Large intestine (tissue), 3 donors: ENCODE measurements around the gene CLIC4. TPM values are rescaled to one million over a fixed set of nuclear protein-coding genes. Genes with fewer than 3 reads are reported as not detected.
"Not testable (repeated sequence)": the region's sequence is repeated elsewhere in the genome, so short reads cannot be mapped to it uniquely, and the experiment has no call there.

ENCODE experiments used
- DNase-seq, 2 donors: peaks; one replicate each; pipeline versions ENCODE4 v3.0.0 to v3.0.0-alpha.2; 2013
- H3K27ac ChIP-seq: one replicate; pipeline ENCODE4 v1.5.1; 2013; ENCODE audit warnings: low read length
- H3K27me3 ChIP-seq: 2 replicates; pipeline ENCODE4 v1.6.1; 2013; ENCODE audit warnings: low read length; ENCODE audit not compliant: control insufficient read depth, insufficient read depth
- H3K36me3 ChIP-seq: 2 replicates; pipeline ENCODE4 v1.6.1; 2013; ENCODE audit warnings: low read length; ENCODE audit not compliant: control insufficient read depth, insufficient read depth
- H3K4me1 ChIP-seq: one replicate; pipeline ENCODE4 v1.6.1; 2013; ENCODE audit warnings: low read length; ENCODE audit not compliant: control insufficient read depth, insufficient read depth
- H3K4me3 ChIP-seq: one replicate; pipeline ENCODE4 v1.5.1; 2013; ENCODE audit warnings: low read length
- H3K9me3 ChIP-seq: one replicate; pipeline ENCODE4 v1.6.1; 2013; ENCODE audit warnings: mild to moderate bottlenecking, low read depth, low read length, moderate library complexity; ENCODE audit not compliant: control insufficient read depth
- WGBS: methylation state at CpG from one replicate; pipeline ENCODE4 v1.1.5; 2013; ENCODE audit warnings: low lambda C conversion rate; ENCODE audit not compliant: insufficient coverage; 5-methylcytosine and 5-hydroxymethylcytosine counted together
- polyA plus RNA-seq: library from polyadenylated mRNA; unstranded; fragments of 120-200 nt; gene quantifications from one replicate; pipeline ENCODE4 v1.2.1, GENCODE V29; 2013

The CLIC4 gene
- polyA plus RNA-seq, 1 donor = 70.3 TPM

DNA sequence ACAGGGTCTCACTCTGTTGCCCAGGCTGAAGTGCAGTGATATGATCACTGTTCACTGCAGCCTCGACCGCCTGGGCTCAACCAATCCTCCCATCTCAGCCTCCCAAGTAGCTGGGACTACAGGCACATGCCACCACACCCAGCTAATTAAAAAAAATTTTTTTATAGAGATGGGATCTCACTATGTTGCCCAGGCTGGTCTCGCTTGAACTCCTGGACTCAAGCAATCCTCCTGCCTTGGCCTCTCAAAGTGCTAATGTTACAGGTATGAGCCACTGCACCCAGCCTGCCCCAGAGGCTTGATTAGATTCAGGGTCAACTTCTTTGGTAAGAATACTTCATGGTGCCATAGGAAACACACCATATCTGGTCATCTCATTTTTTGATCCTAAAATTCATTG, 66.2 kb downstream of the CLIC4 start:
- not testable (repeated sequence) for H3K36me3 ChIP-seq, H3K27me3 ChIP-seq, H3K27ac ChIP-seq, DNase-seq, H3K4me1 ChIP-seq, H3K4me3 ChIP-seq, H3K9me3 ChIP-seq
- WGBS = no CpG with 5 or more reads among the region's 3 CpGs

DNA sequence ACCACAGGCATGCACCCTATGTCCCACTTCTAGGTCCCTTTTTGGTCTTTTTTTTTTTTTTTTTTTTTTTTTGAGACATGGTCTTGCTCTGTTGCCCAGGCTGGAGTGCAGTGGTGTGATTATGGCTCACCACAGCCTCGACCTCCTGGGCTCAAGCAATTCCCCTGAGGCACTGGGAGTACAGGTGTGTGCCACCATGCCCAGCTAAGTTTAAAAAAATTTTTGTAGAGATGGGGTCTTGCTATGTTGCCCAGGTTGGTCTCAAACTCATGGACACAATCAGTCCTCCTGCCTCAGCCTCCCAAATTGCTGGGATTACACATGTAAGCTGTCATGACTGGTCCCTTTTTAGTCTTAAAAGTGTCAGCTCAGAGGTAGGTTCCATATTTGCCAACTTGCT, 75.0 kb downstream of the CLIC4 start:
- WGBS = no CpG with 5 or more reads among the region's 1 CpG
- not testable (repeated sequence) for DNase-seq, H3K9me3 ChIP-seq, H3K27me3 ChIP-seq, H3K4me1 ChIP-seq, H3K27ac ChIP-seq, H3K4me3 ChIP-seq, H3K36me3 ChIP-seq

DNA sequence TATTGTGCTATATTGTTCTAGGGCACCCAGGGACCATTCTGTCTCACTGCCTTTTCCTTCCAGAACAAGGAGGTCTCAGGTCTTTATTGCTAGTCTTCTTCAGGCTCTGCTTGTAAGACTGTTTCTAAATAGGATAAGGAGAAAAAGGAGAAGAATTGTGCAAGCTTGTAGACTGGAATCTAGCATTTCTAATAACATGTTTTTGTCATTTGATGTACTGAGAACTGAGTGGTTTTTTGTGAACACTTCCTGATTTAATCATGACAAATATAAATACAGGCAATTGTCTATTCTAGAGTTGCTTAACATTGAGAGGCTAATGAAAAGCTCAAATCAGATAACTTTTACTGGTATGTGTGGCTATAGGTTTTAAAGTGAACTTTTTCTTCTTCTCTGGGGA, 77.6 kb downstream of the CLIC4 start:
- H3K4me3 ChIP-seq = no peak overlapping the region
- no peak for DNase-seq
- H3K27me3 ChIP-seq = no peaks in the 10 kb centered on the region
- no peaks in the 10 kb centered on the region for H3K36me3 ChIP-seq
- H3K9me3 ChIP-seq = no peaks in the 10 kb centered on the region
- no peaks in the 10 kb centered on the region for H3K4me1 ChIP-seq
- no peak overlapping the region for H3K27ac ChIP-seq

DNA sequence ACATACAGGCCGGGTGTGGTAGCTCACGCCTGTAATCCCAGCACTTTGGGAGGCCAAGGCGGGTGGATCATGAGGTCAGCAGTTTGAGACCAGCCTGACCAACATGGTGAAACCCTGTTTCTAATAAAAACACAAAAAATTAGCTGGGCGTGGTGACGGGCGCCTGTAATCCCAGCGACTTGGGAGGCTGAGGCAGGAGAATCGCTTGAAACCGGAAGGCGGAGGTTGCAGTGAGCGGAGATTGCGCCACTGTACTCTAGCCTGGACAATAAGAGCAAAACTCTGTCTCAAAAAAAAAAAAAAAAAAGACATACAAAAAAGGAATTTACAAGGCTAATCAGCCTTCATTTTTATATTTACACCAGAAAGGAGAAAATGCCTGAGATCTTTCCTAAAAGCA, 78.2 kb downstream of the CLIC4 start:
- not testable (repeated sequence) for DNase-seq, H3K27ac ChIP-seq, H3K27me3 ChIP-seq, H3K4me3 ChIP-seq, H3K4me1 ChIP-seq, H3K9me3 ChIP-seq, H3K36me3 ChIP-seq
- 96% methylated on average over 5 of the region's 12 CpGs for WGBS

DNA sequence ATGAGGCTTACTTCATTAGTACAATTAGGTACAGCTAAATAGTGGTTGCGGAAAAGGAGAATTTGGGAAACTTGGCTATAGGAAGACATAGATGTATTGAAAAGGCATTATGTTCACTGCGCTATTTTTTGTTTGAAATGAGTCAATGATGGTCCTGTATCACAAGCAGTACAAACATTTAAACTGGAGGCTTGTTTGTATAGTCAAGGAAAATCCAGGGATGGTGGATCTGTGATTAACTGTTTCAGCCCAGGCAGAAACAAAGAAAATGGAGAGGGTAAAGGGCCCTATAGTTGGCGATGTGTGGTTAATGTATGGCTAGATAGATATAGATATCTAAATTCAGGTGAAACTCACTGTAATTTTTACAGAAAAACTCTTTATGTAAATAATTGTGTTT, 79.9 kb downstream of the CLIC4 start:
- no peaks in the 10 kb centered on the region for H3K4me1 ChIP-seq

DNA sequence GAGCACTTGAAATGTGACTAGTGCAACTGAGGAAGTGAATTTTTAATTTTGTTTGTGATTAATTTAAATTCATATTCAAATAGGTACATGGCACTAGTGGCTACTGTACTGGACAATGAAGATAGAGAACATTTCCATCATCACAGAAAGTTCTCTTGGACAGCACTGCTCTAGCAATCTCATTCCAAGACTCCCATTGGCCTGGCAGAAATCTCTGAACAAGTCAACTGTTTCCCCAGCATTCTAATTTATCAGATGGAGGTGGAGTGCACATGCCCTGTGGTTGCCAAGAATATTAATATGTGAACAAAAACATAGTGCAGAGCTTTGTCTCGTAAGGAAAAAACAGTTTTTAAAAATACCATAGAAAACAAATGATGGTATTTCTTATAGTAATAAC, 81.3 kb downstream of the CLIC4 start:
- H3K4me1 ChIP-seq = no peaks in the 10 kb centered on the region
- no CpG with 5 or more reads among the region's 1 CpG for WGBS
- no peaks in the 10 kb centered on the region for H3K9me3 ChIP-seq
- no peaks in the 10 kb centered on the region for H3K27me3 ChIP-seq
- no peak overlapping the region for H3K27ac ChIP-seq
- no peak for DNase-seq
- no peak overlapping the region for H3K4me3 ChIP-seq
- H3K36me3 ChIP-seq = no peaks in the 10 kb centered on the region

More for the DNA sequence above, 79.9 kb downstream of the CLIC4 start:
- Histone ChIP-seq H3K9me3 (no peaks in the 10 kb centered on the region), H3K27me3 (no peaks in the 10 kb centered on the region), H3K4me3 (no peak overlapping the region), H3K27ac (no peak overlapping the region), H3K36me3 (no peaks in the 10 kb centered on the region)
- no peak for DNase-seq
- WGBS = 60% methylated on average over 1 of the region's 3 CpGs

DNA sequence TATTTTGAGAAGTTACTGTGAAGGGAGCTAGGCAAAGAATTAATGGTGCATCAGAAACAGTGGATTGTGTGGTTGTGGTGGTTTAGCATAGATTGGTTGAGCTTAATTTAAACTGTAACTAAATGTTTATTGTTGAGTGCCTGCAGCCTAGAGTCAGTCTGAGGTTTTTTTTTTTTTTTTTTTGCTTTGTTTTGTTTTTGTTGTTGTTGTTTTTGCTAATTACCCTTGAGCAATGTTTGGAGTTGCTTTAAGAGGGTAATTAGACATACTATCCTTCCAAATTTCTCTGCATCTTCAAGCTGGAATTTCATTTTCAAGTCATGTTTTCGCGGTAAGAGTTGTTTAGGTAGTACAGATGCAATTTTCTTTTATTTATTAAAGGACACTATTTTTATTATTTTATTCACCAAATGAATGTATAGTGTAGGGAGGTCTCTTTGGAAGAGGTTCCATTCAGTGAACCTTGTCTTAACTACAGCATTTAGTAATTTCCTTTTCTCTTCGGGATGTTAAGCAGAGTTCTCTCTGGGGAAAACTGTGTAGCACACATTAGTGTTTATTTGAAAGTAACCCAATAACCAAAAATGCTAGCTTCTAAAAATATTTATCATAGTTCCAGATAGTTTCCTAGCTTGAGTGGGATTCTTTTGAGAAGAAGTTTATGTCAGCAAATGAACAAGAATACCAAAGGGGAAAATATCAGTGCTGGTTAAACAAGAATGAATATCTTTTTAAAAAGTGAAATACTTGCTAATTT, 82.3 kb downstream of the CLIC4 start:
- Histone ChIP-seq H3K27ac (no peak overlapping the region), H3K4me1 (no peaks in the 10 kb centered on the region), H3K27me3 (no peaks in the 10 kb centered on the region)

DNA sequence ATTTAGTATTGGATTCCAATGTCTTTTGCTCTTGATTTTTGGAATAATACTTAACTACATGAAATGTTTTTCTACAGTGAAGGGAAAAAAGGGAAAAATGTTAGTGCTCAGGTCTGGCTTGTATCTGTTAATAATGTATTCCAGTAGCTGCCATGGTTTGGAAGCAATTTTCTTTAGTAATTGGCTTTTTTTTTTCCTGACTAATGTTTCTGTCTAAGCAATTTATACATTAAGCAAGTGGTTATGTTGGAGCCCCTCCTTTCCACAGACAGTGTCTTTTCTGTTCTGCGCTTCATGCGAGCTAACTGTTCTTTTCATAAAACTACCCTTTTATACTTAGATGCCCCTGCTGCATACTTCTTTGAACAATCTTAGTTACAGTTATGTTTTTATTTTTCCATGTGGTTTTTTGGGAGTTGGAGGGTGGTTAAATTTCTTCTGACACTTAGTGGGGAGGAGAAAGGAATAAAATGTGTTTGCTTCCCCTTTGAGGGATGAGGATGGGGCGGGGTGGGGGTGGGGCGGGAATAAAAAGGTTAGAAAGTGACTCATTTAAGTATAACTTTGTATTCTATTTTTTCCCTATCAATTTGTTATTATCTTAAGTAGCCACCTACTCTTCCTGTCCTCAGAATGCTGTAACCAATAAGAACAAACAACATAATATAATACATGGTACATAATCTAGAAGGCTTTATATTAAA, 83.1 kb downstream of the CLIC4 start:
- Histone ChIP-seq H3K9me3 (no peaks in the 10 kb centered on the region), H3K4me3 (no peak overlapping the region), H3K36me3 (no peaks in the 10 kb centered on the region), H3K27ac (no peak overlapping the region), H3K4me1 (no peaks in the 10 kb centered on the region), H3K27me3 (no peaks in the 10 kb centered on the region)
- 92% methylated on average over 2 of the region's 4 CpGs for WGBS
- DNase-seq = no peak

More for the DNA sequence above, 82.3 kb downstream of the CLIC4 start:
- Histone ChIP-seq H3K36me3 (no peaks in the 10 kb centered on the region), H3K4me3 (no peak overlapping the region), H3K9me3 (no peaks in the 10 kb centered on the region)
- 80% methylated on average over 1 of the region's 3 CpGs for WGBS
- no peak for DNase-seq

DNA sequence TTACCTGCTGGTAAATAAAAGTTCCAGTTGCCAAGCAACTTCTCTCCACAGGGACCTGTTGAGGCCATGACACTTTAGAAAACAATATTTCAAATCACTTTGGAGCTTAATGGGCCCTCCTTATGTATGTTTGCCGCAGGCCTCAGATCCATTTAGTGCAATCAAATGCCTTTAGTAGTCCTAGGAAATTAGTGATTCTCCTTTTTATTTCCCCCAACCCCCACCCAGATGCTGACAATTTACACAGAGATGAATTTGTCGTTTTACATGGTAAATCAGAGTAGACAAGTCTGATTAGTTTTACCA, 83.6 kb downstream of the CLIC4 start:
- Histone ChIP-seq H3K4me3 (no peak overlapping the region), H3K4me1 (no peaks in the 10 kb centered on the region), H3K9me3 (no peaks in the 10 kb centered on the region), H3K36me3 (no peaks in the 10 kb centered on the region), H3K27ac (no peak overlapping the region), H3K27me3 (no peaks in the 10 kb centered on the region)
- DNase-seq = no peak
- WGBS = 60% methylated on average over 1 of the region's 2 CpGs

DNA sequence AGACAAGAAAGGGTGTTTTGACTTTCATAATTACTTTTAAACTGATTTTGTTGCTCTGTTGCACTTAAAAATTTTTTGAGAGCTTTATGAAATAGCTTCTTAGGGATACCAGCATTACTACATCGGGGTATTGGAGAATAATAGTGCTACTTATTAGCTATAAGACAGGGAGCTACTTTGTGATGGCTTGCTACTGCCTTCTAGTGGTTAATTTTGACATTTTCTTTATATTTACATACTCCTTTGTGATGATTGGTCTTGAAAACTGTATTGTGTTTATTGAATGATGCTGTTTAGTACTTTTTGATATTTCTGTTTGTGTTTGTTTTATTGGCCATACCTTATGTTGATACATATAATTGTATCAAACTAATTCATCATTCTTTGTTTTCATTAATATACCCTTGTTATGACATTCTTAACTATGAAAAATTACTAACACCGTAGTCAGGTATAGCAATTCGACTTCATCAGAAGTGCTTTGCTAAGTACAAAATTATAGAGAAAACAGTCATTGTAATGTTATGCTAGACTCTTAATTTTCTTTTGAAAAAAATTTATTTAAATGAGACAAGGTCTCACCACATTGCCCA, 85.5 kb downstream of the CLIC4 start:
- Histone ChIP-seq H3K4me3 (no peak overlapping the region), H3K27me3 (no peaks in the 10 kb centered on the region), H3K27ac (no peak overlapping the region), H3K36me3 (no peaks in the 10 kb centered on the region), H3K9me3 (no peaks in the 10 kb centered on the region), H3K4me1 (no peaks in the 10 kb centered on the region)
- 90% methylated on average over 2 of the region's 3 CpGs for WGBS
- DNase-seq = peak; percentile 54 to 62

DNA sequence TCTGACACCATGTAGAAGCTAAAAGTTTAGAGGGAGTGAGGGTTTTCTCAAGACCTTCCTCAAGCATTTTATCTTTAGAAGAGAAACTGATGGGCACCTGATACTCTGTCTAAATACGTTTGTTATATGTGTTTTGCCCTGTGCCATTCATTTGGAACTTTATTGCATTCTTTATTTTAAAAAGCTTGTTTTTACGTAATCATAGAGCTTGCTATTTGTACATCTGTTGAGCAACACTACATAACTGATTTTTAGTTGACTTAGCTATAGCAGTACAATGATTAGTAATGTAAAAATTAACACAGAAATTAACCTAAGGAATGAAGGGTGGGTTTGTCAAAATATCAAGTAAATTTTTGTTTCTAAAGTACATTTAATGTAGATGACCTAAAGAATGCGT, 96.3 kb downstream of the CLIC4 start:
- H3K27ac ChIP-seq = no peak overlapping the region
- H3K4me1 ChIP-seq = no peaks in the 10 kb centered on the region
- WGBS = 100% methylated on average over 2 of the region's 3 CpGs
- DNase-seq = no peak
- H3K4me3 ChIP-seq = no peak overlapping the region
- H3K36me3 ChIP-seq = peaks cover 3% of the 10 kb centered on the region
- no peaks in the 10 kb centered on the region for H3K27me3 ChIP-seq
- H3K9me3 ChIP-seq = peaks cover 20% of the 10 kb centered on the region
